ENCODE data around the gene APOL2.
"Not testable (repeated sequence)": the region's sequence is repeated elsewhere in the genome, so short reads cannot be mapped to it uniquely, and the experiment has no call there.

Gene APOL2

GRCh38 chr22:36197514-36198146 is 41.7 kb downstream of the APOL2 start:
- no peak for DNase-seq (ENCODE audit: low spot score)

GRCh38 chr22:36197065-36197440 is 42.3 kb downstream of the APOL2 start:
- peak; percentile 49 for DNase-seq (ENCODE audit: low spot score)

GRCh38 chr22:36196254-36197064 is 42.9 kb downstream of the APOL2 start:
- DNase-seq (ENCODE audit: low spot score): no peak

- DNase-seq (ENCODE audit: low spot score): peak; percentile 77
Measured at GRCh38 chr22:36194971-36195370, 44.4 kb downstream of the APOL2 start.

- DNase-seq (ENCODE audit: low spot score): no peak
Measured at GRCh38 chr22:36194385-36194784, 44.9 kb downstream of the APOL2 start.

DNA sequence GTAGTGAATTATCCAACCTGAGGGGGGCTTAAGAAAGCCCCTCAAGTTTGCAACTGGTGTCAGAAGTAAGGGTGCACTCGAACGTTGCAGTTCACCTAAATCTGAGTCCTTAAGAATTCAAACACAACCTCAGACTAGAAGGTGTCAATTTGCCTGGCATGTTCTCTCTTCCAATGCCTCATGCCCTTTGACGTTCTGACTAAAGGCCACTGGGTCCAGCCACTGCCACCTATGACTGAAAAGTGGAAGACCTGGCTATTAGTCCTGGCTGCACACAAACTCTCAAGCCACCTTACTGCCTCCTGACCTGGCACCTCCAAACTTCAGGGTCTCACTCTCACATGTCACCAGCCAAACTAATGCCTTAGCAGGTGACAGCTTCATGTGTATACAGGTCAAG is 45.8 kb downstream of the APOL2 start:
- no peak for DNase-seq (ENCODE audit: low spot score)

GRCh38 chr22:36193171-36193570 is 46.2 kb downstream of the APOL2 start:
- DNase-seq (ENCODE audit: low spot score): no peak

DNA sequence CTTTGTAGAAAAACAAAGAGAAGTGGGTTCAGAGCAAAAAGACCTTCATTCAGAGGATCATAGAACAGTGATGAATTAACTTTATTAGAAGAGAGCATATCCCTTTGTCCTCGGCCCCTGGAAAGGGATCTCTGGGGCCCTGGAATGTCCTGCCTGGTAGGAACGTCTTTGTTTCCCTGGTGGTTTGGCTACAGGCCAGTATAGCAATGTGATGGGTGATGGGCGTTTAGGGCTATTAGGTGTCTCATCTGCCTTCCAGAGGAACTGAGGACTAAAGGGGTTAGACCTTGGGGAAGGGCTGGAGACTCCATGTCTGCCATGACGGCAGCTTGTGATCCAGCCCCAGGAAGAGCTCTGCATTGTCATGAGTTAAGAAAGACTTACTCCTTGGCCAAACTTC is 46.8 kb downstream of the APOL2 start:
- DNase-seq (ENCODE audit: low spot score): no peak

- peak; percentile 94 for DNase-seq (ENCODE audit: low spot score)
Measured at GRCh38 chr22:36191106-36191836, 48.1 kb downstream of the APOL2 start.

DNA sequence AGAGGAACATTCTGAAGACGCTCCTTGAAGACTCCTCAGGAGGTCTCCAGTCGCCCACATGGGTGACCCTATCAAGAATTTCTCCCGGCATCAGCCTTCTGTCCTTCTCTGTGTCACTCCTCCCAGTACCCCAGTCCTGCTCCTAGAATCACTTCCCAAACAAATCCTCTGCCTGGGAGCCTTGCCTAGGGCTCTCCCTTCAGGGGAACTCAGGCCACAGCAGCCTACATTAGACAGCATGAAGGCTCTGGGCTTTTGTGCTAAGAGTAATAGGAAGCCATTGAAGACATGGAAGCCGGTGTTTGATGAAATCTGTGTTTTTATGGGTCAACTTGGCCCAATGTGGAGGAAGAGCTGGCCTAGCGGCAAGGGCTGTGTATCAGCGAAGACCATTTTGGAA is 51.5 kb downstream of the APOL2 start:
- not testable (repeated sequence) for DNase-seq (ENCODE audit: low spot score)

DNA sequence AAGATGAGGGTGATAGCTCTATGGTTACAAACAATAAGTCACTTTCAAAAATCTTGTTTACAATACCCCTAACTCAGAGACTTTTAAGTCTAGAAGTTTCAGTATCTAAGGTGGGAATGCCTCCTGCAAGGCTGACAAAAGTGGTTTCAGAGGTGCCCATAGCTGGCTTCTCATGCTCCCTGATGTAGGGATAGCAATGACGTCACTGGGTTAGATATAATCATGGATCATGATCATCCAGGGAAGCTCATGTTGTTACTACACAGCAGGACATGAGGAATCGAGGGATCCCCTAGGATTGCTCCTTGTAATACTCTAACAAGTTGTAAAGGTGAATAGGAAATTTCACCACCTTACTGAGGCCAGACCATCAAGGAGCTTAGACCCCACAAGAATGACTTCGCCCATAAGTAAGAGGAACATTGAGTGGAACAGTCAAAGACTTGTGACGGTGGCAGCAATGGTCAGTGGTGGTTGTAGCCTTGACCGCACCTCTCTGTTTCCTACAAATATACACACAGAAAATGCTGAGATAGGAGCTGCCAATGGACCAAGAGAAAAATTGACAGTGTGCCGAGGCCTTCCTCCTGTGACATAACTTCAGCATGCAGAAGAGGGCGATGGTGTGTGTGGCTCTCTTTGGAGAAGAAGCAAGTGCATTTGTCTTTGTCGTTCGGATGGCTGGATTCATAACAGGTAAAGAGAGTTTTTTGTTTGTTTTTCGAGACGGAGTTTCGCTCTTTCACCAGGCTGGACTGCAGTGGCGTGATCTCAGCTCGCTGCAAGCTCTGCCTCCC is 53.3 kb downstream of the APOL2 start:
- no peak for DNase-seq (ENCODE audit: low spot score)

DNA sequence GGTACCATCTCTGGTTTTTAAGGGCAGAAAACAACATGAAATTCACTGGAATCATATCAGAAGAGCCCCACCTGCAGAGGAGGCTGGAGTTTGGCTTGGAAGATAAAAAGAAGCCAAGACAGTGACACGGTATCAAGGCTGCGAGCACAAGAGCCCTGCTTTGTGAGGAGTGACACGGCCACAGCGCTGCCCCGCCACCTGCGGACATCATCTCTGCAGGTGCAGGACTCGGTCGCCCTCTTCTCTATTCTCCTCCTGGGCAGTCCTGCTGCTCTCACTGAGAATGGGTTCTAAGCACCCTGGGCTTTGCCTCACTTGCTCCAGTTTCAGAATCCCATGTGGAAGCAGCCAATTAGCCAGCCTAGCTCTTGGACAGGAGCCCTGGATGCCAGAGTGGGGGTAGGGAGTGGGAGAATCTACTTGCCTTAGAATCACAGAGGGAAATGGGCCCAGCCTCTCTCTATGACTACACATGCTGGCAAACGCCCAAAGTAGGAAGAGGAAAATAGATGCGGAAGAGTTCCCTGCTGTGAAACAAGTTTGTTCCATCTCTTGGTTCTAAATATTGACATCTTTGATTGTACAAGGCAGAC is 54.8 kb downstream of the APOL2 start:
- peak; percentile 82 for DNase-seq (ENCODE audit: low spot score)

DNA sequence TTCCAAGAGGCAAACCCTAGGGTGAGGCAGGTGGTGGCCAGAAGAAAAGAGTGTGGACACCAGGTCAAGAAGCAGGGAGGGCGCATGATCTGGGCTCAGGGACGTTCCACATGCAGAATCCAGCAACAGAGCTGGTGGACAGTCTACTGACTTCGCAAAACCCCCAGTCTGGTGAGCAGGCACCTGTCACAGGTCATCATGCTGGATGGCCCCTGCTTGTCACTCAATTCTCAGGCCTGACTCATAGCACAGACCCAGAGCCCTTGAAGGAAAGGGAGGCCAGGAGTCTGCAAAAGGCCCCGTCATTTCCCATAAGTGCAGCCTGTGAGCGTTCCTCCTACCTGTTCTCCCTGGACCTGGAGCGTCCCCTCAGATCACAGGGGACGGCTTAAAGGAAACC is 55.9 kb downstream of the APOL2 start:
- no peak for DNase-seq (ENCODE audit: low spot score)

DNA sequence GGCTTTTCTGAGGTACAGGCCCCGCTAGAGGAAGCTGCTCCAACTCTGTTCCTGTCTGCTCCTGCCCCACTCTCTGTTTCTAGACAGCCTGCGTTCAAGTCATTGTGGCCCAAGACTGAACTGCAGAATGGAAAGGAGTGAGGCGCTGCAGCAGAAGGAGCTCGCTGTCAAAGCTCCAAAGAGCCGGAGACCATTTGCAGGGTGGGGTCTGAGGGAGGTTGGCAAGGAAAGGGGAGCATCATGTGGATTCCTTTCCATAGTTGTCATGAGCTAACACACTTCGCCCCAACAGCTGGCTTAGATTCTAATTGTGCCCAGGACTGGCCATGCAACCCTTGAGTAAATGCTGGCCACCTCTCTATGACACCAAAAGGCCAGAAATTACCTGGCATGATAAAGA is 56.5 kb downstream of the APOL2 start:
- no peak for DNase-seq (ENCODE audit: low spot score)

- no peak for DNase-seq (ENCODE audit: low spot score)
Measured at GRCh38 chr22:36182056-36182455, 57.3 kb downstream of the APOL2 start.

DNA sequence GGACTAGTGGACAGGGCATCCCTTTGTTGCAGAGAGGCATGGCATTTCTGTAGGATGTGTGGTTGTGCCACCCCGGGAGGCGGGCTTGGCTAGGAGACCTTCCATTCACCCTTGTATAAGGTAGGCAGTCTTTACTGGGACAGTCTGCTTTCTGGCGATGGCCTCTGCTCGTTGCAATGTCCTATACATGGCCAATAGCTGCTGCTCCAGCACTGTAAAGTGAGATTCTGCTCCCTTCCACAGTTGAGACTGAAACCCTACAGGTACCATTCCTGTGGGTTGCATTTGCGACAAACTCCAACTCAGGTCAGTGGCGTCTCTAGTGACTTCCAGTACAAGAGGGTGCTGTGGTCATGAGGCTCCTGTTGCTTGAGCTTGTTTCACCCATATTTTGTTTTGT is 58.4 kb downstream of the APOL2 start:
- no peak for DNase-seq (ENCODE audit: low spot score)

DNA sequence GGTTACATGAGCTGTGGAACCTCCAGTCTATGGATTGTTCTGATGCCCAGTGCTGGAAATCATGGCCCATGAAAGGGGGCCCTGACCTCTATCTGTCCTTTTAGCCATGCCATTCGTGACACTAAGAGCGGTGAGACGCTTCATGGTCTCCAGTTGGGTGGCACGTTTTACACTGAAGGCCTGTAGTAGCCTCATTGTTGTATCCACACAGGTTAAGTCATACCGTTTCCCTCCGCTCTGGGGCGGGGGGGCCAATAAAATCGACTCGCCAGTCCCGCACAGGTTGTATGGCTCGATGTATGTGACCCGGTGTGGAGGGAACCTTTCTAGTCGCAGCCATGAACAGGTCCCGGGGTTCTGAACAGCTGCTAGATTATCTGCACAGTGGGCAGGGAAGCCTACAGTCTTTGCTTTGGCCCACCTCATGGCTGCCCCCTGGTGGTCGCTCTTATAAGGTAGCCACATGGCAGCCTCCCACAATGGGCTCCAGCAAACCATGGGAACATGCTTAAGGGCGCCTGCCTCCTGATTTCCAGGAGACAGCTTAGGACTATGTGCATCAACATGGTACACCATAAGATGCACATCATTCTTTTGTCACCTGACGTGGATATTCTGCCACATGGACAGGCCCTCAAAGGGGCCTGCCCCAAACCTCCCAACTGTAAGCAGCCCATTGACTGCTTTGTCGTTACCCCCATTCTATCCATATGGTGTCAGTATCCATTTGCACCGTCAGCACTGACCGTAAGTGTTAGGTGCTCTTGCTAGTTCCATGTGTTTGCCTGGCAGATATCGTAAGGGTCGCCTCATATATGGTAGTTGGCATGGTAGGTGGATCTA is 59.1 kb downstream of the APOL2 start:
- DNase-seq (ENCODE audit: low spot score): peak; percentile 72

- no peak for DNase-seq (ENCODE audit: low spot score)
Measured at GRCh38 chr22:36177160-36177559, 62.2 kb downstream of the APOL2 start.
